GM21367 (cell line): ENCODE results near the gene UBR1.

Experiments
- ATAC-seq: cut with Tn5 transposase; IDR thresholded peaks from one replicate; pipeline ENCODE4 v1.9.1; 2021; ENCODE audit not compliant: unreplicated experiment

UBR1 gene

DNA sequence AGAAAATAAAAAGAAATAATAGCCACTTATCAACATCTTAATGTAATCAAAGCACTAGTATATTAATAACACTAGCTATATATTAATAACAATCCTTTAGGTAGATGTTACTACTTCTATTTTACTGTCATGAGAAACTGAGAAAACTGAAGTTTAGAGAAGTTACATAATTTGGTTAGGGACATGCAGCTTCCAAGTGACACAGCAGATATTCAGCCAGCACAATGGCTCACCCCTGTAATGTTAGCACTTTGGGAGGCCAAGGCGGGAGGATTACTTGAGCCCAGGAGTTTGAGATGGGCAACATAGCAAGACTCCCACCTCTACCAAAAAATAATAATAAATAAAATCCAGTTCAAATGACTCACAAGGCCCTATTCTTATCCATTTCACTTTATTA lies 1.9 kb upstream of the UBR1 start:
- ATAC-seq = no peak

DNA sequence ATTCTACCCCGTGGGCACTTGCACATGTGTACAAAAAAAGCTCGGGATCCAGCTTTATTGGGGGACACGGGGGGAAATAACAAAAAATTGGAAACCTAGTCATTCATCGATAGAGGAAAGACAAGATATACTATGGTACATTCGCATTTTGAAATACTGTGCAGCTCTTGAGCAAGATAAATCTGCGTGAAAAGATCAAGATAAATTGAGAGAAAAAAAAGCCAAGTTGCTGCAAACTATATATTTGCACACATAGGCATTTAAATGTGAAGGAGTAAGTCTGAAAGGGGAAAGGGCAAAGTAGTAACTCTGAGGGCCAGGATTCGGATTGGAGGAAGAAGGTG lies 620 bp upstream of the UBR1 start:
- no peak for ATAC-seq

DNA sequence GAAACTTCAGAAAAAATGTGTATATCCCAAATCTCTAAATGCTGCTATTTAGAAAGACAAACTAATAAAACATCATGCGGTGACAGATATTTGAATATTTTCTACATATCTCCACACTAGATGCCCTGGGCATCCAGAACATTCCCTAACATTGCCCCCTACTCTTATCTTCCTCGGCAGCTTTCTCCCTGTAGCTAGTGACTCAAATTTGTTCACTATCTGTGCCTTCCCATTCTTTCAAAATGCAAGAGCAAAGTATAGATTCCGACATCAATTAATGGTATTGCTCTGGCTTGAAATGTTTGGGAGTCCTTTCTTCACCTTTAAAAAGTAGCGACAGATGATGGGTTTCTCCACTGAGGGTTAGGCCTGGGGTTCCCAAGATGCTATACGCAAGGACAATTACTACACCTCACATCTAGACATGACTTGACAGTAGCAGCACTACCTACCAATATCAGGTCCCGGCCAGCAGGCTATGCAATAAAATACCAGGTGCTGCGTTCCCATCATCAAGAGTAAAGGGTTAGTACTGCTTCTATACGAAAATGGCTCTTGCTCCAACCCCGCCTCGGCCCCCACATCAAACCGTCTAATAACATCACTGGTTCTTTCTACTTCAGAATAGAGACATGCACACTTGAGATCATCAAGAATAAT lies 631 bp downstream of the UBR1 start:
- no peak for ATAC-seq

DNA sequence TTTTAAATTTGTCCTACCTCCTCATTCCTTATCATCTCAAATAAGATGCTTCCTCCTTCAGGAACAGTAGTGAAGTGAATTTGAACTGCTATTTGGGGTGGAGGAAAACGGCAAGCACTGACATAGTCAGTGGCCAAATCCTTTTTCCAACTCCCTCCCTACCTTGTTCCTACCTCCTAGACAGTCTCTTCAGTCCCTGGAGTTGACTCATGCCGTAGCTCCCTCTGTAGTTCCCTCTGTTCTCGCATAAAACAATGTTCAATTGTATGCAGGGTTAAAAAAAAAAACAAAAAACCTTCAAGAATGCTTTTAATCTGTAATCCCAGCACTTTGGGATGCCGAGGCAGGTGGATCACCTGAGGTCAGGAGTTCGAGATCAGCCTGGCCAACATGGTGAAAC lies 1.4 kb downstream of the UBR1 start:
- ATAC-seq = no peak

DNA sequence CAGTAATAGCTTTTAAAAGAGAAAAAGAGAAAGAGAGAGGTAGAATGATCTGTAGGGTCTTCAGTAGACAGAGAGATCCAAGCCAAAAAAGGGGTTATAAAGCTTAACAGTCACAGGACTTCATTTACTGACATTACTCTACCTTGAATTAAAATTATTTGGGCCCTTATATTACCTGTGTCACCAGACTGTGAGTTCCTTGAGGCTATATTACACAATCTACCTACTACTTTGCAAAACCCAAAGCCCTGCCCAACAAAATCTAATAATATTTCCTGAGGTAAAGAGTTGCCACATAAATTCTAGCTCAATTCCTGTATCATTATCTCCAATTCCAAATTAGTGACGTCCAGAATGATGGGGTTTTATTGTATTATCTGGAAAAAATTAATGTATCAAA lies 1.9 kb downstream of the UBR1 start:
- no peak for ATAC-seq

DNA sequence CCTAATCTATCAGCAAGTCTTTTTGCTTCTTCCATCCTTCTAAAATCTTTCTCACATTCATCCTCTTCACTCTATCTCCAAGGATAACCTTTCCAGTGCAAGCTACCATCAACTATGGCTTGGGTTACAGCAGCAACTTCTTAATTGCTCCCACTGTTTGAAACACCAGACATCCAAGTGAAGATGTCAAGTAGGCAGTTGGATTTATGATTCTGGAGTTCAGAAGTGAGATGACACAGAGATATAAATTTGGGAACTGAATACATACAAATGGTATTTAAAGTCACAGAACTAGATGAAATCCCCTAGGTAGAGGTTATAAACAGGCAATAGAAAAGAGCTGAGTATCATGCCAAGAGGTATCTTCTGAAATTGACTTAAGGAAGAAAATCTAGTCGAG lies 3.7 kb downstream of the UBR1 start:
- ATAC-seq = no peak

DNA sequence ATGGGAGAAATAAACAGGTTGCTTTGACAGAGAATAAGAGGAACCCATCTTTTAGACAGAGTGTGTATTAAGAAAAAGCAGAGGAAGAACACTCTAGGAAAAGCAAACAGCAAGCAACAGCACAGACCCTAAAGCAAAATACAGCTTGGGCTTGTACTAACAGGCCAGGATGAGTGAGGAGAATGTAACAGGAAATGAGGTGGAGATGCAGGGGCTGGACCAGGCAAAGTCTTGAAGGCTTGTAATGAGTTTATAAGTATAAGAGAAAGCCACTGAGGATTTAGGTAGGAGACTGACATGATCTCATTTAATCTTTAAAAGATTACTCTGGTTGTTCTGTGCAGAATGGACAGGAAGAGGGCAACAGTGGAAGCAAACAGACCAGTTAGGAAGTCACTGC lies 4.9 kb downstream of the UBR1 start:
- no peak for ATAC-seq

DNA sequence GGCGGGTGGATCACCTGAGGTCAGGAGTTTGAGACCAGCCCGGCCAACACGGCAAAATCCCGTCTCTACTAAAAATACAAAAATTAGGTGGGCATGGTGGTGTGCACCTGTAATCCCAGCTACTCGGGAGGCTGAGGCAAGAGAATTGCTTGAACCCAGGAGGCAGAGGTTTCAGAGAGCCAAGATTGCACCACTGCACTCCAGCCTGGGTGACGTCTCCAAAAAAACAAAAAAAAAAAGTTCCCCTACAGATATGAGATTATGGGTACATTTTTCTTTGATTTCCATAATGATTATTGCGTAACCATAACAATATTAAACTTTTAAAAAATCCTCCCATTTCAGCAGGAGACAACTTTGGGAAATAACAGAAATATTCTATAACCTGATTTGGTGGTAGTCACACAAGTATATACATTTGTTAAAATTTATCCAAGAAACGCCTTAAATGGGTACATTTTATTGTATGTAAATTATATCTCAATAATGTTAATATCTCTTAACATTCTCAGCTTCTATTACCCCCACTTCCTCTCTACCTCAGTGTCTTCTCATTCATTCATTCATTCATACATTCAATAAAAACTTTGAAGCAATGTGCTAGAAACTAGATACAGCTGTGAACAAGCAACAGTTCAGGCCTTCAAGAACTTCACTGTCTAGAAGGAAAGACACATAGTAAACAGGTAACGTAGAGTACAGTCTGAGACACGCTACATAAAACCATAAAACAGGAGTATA lies 6.6 kb downstream of the UBR1 start:
- ATAC-seq = no peak

DNA sequence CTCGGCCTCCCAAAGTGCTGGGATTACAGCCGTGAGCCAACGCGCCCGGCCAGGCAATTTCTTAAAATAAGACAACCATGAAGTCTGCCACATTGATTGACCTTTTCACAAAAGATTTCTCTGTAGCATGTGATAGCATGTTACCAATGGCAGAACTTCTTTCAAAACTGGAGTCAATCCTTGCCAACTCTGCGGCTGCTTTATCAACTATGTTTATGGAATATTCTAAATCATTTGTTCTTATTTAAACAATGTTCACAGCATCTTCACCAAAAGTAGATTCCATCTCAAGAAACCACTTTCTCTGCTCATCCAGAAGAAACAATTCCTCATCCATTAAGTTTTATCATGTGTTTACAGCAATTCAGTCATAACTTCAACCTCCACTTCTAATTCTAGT lies 9.4 kb downstream of the UBR1 start:
- ATAC-seq = no peak

DNA sequence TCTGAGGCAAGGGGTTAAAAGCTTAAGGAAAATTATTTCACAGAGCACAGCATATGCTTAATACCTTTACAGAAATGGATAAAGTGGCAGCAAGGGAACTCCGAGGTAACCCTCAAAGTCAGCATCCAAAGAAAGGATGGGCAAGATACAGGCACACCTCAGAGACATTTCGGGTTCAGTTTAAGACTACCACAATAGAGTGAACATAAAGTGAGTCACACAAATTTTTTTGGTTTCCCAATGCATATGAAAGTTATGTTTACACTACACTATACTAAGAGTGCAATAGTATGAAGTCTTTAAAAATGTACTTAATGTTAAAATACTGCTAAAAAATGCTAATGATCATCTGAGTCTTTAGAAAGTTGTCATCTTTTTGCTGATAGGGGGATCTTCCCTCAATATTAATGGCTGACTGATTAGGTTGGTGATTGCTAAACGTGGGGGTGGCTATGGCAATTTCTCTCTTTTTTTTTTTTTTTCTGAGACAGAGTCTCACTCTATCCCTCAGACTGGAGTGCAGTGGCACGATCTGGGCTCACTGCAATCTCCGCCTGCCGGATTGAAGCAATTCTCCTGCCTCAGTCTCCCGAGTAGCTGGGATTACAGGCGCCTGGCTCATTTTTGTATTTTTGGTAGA lies 10.0 kb downstream of the UBR1 start:
- ATAC-seq = no peak

DNA sequence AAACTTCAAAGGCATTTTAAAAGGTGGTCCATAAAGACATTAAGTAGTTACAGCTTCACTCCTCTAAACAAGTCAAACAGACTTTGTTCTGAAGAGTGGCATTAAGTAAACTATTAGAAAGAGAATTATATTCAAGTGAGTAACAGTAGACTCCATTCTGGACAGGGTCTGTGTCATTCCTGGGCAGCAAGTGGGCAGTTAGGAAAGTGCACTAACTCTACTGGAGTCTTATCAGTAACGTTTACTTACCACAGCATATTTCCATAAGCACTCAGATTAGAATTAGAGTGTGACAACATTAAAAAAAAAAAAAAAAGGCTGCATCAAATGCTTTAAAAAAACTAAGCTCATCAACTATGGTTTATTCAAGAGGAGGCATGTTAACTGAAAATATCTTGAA lies 10.6 kb downstream of the UBR1 start:
- no peak for ATAC-seq

DNA sequence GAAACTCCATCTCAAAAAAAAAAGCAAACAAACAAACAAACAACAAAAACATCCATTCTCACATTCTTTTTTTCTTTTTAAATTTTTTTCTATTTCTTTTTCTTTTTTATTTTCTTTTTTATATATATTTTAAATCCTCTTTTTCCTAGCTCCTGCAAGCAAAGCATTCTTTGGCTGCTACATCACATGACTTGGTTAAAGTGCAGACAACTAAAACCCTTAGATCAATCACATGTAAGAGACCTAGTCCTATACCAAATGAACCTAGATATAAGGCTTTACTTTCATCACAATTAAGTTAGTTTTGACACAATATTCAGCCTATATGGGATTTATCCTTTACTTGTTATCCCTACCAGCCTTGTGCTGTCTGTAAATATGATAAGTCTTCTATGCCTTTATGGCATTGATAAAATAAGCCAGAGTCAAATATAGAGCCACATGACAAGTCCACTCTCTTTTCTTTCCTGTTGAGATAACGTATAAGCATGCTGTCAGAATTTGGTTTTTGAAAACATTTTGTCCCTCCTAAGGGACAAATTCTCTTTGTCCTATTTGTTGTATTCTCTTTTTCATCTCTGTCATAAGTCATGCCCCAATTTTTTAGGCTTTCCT lies 11.3 kb downstream of the UBR1 start:
- no peak for ATAC-seq

DNA sequence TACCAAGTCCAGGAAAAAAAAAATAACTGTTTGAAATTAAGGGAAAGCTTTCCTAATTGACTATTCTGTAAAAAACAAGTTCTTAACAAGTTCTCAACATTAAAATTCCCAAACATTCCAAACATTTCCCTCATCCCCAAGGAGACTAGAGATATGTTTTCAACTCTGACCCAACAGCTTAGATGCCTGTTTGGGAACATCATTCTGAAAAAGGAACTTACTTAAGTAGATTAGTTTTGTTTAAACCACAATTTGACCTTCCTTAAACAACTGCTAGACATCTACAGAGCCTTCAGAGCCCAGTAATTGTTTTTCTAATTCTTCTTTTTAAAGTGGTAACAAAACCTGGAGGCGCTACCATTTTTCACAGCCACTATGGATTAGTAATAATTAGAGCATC lies 12.8 kb downstream of the UBR1 start:
- no peak for ATAC-seq

DNA sequence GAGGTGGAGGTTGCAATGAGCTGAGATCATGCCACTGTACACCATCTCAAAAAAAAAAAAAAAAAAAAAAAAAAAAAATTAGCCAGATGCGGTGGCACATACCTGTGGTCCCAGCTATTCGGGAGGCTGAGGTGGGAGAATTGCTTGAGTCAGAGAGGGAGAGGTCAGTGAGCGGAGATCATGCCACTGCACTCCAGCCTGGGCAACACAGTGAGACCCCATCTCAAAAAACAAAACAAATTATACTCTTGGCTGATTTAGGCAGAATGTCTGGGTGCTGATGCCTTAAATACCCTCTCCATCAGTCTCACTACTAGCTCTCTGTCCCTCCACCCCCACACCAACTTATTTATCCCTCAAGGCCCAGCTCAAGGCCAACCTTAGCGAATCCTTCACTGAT lies 14.0 kb downstream of the UBR1 start:
- no peak for ATAC-seq

DNA sequence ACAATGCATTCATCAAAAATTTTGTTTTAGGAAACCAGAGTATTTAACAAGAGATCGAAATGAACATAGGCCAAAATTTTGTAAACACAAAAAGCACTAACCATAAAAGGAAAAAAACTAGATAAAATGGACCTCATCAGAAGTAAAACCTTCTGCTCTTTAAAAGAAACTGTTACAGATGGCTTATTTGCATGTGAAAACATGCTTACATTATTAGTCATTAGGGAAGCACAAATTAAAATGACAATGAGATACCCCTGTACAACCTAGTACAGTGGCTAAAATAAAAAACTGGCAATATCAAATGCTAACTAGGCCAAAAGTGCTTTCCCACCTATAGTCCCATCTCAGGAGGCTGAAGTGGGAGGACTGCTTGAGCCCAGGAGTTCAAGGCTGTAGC lies 19.3 kb downstream of the UBR1 start:
- no peak for ATAC-seq

DNA sequence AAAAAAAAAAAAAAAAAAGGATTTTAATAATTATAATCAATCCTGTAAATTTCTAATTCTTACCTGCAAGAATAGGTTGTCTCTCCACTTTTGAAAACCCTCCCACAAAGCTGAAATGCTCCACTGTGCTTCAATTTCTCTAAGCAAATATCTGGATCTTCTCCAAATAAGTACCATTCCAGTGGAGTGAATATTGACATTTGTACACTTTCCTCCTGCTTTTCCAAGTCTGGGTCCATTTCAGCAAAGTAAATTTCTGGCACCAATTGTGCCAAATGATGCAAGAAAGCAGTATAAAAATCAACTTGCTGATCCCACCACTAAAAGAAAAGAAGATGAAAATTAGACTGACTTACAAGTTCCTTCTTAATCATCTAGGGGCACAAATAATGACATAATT lies 19.9 kb downstream of the UBR1 start:
- no peak for ATAC-seq

DNA sequence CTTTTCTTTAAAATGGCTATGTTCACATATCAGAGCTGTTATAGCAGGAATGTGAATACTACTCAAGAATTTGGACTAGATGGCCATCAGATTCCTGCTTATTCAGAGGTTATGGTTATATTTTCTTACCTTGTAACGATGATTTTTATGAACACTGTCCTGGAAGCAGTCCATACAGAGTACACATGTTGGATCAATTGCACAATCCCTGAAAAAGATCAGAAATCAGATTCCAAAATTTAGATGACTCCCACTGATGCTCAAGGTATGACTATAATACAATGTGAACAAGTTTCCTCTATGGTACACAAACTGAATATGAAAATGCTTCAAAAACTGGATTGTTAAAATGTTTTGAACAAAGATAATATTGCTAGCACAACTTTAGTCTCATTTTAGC lies 23.3 kb downstream of the UBR1 start:
- ATAC-seq = no peak

DNA sequence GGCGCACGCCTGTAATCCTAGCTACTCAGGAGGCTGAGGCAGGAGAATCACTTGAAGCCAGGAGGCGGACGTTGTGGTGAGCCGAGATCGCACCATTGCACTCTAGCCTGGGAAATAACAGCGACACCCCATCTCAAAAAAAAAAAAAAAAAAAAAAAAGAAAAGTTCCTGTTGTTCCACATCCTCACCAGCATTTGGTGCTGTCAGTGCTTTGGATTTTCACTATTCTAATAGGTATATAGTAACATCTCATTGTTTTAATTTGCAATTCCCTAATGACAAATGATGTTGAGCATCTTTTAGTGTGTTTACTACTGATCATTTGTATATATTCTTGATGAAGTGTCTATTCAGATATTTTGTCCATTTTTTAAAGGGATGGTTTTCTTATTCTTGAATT lies 24.6 kb downstream of the UBR1 start:
- ATAC-seq = no peak

DNA sequence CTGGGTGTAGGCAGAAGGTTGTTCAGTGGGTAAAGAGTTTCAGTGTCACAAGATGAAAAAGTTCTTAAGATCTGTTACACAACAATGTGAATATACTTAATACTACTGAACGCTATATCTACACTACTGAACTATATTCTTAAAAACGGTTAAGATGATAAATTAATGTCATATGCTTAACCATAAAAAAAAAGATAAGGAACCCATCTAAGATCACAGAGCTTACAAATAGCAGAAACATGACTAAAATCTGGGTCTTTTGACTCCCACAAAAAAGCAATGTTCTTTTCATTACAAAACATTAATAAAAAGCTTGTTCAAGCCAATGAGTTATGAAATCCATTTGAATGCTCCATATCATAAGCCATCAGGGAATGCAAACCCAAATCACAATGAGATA lies 34.4 kb downstream of the UBR1 start:
- no peak for ATAC-seq

DNA sequence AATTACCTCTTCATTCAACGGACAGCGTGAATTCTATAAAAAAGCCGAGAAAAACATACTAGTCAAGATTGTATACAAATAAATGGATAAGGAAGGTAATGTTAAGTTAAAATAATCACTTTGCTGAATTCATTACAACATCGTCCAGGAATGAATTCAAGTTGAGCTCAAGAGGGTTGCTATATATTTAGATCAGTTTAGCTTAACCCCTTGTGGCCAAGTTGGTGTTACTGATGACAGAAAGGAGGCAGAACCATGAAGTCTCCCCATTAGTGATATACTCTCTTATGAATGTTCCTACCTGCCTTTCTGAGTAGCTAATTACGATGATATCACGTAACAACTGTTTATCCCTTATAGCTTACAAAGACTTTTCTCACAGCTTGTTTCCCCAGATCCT lies 34.9 kb downstream of the UBR1 start:
- ATAC-seq = no peak

DNA sequence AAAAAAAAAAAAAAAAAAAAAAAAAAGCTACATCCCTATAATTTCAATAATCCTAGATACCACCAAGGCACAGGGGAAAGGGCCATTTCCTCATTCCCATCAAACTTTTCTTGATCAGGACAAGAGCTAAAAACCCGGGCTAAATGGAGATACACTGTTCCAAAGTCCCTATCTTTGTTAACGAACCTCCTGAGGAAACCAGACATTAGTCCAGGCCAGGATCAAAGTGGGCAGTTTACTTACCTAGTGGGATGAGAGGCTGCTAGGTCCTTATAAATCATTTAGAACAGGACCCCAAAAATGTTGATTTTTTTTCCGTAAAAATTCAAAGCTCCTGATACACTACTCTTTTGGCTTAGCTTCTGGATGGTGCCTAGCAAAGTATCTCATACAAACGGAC lies 35.6 kb downstream of the UBR1 start:
- no peak for ATAC-seq

DNA sequence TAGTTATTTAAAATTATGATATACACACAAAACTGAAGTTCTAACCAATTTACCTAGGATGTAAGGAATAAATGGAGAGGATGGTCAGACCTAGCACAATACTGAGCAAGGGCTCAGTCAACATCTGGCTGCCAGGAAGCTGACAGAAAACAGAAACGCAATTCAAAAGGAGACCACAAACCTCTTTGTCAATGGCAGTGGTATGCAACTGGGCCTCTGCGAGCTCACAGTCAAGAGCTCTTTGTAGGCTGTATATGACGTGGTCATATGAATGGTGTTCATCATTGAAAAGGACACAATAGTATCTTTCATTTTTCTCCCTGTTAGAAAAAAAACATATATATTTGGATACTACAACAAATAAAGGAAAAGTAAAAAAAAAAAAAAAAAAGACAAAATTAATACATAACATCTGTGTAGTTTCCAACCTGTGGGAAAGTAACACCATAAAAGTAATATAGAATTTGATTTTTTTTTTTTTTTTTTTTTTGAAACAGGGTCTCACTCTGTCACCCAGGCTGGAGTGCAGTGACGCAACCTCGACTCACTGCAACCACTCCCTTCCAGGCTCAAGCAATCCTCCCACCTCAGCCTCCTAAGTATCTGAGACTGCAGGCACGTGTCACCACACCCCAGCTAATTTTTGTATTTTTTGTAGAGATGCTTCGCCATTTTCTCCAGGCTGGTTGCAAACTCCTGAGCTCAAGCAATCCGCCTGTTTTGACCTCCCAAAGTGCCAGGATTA lies 37.9 kb downstream of the UBR1 start:
- ATAC-seq = no peak
